Sigmoid colon (tissue), 7 donors: Measurements from ENCODE around the gene CTSO. TPM values are rescaled to one million over a fixed set of nuclear protein-coding genes. Genes with fewer than 3 reads are reported as not detected.

Experiments used
- DNase-seq: peaks from one replicate; pipeline ENCODE4 v3.0.0-alpha.2; 2019
- H3K27ac ChIP-seq, 4 donors: fragments of 200-600 bp; sonication (generic); one replicate each; pipeline ENCODE4 v1.5.1; 2016 to 2019; ENCODE audit warnings: mild to moderate bottlenecking in 1 of 4
- H3K27me3 ChIP-seq, 3 donors: fragments of 200-600 bp; sonication (generic); one replicate each; pipeline ENCODE4 v1.5.1; 2019; ENCODE audit warnings: mild to moderate bottlenecking in 1 of 3
- H3K36me3 ChIP-seq, 4 donors: fragments of 200-600 bp; sonication (generic); one replicate each; pipeline ENCODE4 v1.5.1; 2016 to 2019
- H3K4me1 ChIP-seq, 4 donors: fragments of 200-600 bp; sonication (generic); one replicate each; pipeline ENCODE4 v1.5.1; 2017 to 2019
- H3K4me3 ChIP-seq, 4 donors: fragments of 200-600 bp; sonication (generic); one replicate each; pipeline ENCODE4 v1.5.1; 2017 to 2019; ENCODE audit warnings: mild to moderate bottlenecking in 2 of 4, moderate library complexity in 1 of 4
- H3K9me3 ChIP-seq, 4 donors: fragments of 200-600 bp in 3 of 4; sonication (generic) in 3 of 4; one replicate each; pipeline versions ENCODE4 v1.5.1 to v1.6.1; 2013 to 2019
- CTCF ChIP-seq, 4 experiments: fragments of 450-650 bp in 3 of 4; fragments of 200-600 bp in 1 of 4; IDR thresholded peaks; one replicate each; pipeline ENCODE4 v1.5.1; 2016 to 2019; ENCODE audit warnings: antibody characterized with exemption in 4 of 4, mild to moderate bottlenecking in 3 of 4, moderate library complexity in 2 of 4
- EP300 ChIP-seq, 4 donors: sonication (generic); formaldehyde crosslinking; IDR thresholded peaks; one replicate each; pipeline ENCODE4 v1.6.1; 2017; ENCODE audit warnings: antibody characterized with exemption in 4 of 4
- POLR2A ChIP-seq, 2 donors: fragments of 450-650 bp; IDR thresholded peaks; one replicate each; pipeline ENCODE4 v1.6.1; 2016; ENCODE audit warnings: antibody characterized with exemption in 2 of 2, mild to moderate bottlenecking in 2 of 2, moderate library complexity in 2 of 2
- POLR2AphosphoS5 ChIP-seq, 4 donors: sonication (generic); formaldehyde crosslinking; IDR thresholded peaks; one replicate each; pipeline ENCODE4 v1.6.1; 2017; ENCODE audit warnings: antibody characterized with exemption in 4 of 4
- WGBS, 2 donors: extraction: QIAGEN DNeasy Blood & Tissue Kit; methylation state at CpG; one replicate each; pipeline ENCODE4 v1.1.7; 2013; 5-methylcytosine and 5-hydroxymethylcytosine counted together
- intact Hi-C: fragments of 100-400 bp; cut with DNase I; formaldehyde crosslinking; loops from one replicate; pipeline ENCODE4 v1.15.1; 2023
- polyA plus RNA-seq, 3 donors: library from polyadenylated mRNA; stranded (reverse); fragments of 200-250 nt; gene quantifications; one replicate each; pipeline ENCODE4 v1.2.3, GENCODE V29; 2013
- total RNA-seq, 4 donors: library from RNA; depleted of rRNA; stranded (reverse); fragments of >200 nt; gene quantifications; one replicate each; pipeline ENCODE4 v1.1.0, GENCODE V29; 2016
- donor health status: healthy with polysubstance abuse.
- donor health status: Bipolar disorder and iron deficiency.
- donor health status: healthy.

CTSO gene
- total and polyA plus RNA-seq, 7 donors: 2.1 to 41.4 (median 26.0) TPM

GRCh38 chr4:155974476-155974749, 20.7 kb upstream of the CTSO start:
- no peak overlapping the region for H3K4me3 ChIP-seq
- no peak for DNase-seq
- H3K27ac ChIP-seq: no peak overlapping the region
- no peaks in the 10 kb centered on the region for H3K27me3 ChIP-seq
- no peaks in the 10 kb centered on the region for H3K36me3 ChIP-seq
- TF ChIP-seq POLR2AphosphoS5 (IDR thresholded peaks at IDR 0.05) (no peak), EP300 (IDR thresholded peaks at IDR 0.05) (no peak), POLR2A (IDR thresholded peaks at IDR 0.05) (no peak), CTCF (IDR thresholded peaks at IDR 0.05) (no peak)
- WGBS, 2 donors: 44 to 62% methylated on average over 1 of the region's 1 CpG
- H3K9me3 ChIP-seq: peaks cover 0 to 5% (median 0%) of the 10 kb centered on the region in 4 donors
- intact Hi-C loops: no loop called here
- H3K4me1 ChIP-seq: peaks cover 0 to 10% (median 7%) of the 10 kb centered on the region in 4 donors

DNA sequence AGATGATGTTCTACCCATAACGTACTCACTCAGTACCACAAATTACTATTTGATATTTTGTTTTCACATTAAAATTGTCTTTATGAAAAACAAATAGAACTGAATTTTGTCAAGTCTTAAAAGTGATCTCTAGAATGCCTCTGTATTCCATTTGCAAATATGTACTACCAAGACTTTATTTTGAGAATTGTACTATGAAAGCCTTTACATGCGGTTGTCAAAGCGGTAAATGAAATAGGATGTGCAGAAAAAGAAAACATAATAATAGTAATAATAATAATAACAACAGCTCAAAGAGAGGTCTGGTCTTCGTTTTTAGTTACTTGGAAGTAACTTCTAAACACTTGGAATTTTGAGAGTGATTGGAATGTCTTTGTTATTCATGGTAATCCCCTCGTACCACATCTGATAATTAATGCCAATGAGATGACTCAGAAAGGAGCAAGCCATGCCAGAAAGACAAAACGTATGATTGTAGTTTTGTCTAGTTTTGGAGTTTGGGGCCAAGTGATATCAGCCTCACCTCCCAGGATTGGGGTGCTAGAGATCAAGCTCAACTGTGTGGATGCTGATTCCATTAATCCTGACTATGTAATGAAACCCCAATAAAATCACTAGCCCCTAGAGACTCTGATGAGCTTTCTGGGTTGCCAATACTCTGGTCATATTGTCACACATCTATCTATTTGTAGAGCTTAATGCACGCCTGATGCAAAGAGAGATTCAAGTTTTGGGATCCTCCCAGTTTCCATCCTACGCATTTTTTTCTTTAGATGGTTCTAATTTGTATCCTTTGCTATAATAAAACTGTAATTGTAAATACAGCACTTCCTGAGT, 20.2 kb upstream of the CTSO start:
- Histone ChIP-seq H3K36me3 (no peaks in the 10 kb centered on the region), H3K9me3 (peaks cover 0 to 2% (median 0%) of the 10 kb centered on the region in 4 donors), H3K4me3 (no peak overlapping the region), H3K4me1 (peaks cover 0 to 10% (median 7%) of the 10 kb centered on the region in 4 donors), H3K27me3 (no peaks in the 10 kb centered on the region), H3K27ac (no peak overlapping the region)
- no peak for DNase-seq
- 53 to 68% methylated on average over 8 of the region's 8 CpGs for WGBS, 2 donors
- no peak for TF ChIP-seq POLR2AphosphoS5 (IDR thresholded peaks at IDR 0.05)
- no peak for TF ChIP-seq EP300 (IDR thresholded peaks at IDR 0.05)
- TF ChIP-seq CTCF (IDR thresholded peaks at IDR 0.05): no peak
- TF ChIP-seq POLR2A (IDR thresholded peaks at IDR 0.05): no peak
- intact Hi-C loops: no loop called here

GRCh38 chr4:155972098-155972497, 18.4 kb upstream of the CTSO start:
- 35 to 53% methylated on average over 4 of the region's 4 CpGs for WGBS, 2 donors
- Histone ChIP-seq H3K36me3 (no peaks in the 10 kb centered on the region), H3K27me3 (no peaks in the 10 kb centered on the region), H3K9me3 (no peaks in the 10 kb centered on the region), H3K27ac (no peak overlapping the region), H3K4me3 (no peak overlapping the region), H3K4me1 (peaks cover 0 to 19% (median 11%) of the 10 kb centered on the region in 4 donors)
- intact Hi-C loops: no loop called here
- no peak for DNase-seq
- TF ChIP-seq EP300 (IDR thresholded peaks at IDR 0.05) (no peak), CTCF (IDR thresholded peaks at IDR 0.05) (no peak), POLR2AphosphoS5 (IDR thresholded peaks at IDR 0.05) (no peak), POLR2A (IDR thresholded peaks at IDR 0.05) (no peak)

DNA sequence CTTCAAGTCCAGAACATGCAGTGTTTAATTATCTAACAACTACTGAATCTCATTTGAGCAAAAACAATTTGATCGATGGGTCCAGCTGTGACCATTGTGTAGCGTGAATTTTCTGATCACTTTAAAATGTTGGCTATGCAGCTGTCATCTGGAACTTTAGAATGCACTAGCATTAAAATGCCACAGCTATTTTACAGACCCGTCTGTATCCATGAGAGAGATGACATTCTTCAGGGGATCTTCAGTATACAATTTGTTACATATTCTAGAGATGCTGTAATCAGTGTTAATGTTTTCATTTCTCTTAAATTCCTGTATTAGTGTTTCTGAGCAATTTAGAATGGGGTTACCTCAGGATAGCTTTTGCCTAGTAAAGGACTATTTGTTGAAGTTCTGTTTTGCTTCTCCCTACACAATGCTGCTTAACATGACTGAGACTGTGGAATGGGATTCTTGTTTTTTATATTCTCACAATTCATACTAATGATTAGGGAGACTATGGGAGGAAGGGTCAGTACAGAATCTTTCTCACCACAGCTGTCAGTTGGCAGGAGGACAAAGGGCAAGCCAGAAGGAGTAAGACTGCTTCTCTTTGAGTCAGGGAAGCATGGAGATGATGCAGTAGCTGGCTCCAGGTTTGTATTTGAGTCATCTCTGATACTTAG, 13.2 kb upstream of the CTSO start:
- no peak for DNase-seq
- Histone ChIP-seq H3K4me3 (no peak overlapping the region), H3K27ac (peak overlapping the region in 2 of 4 donors; percentile 24 to 43), H3K36me3 (no peaks in the 10 kb centered on the region), H3K9me3 (no peaks in the 10 kb centered on the region), H3K27me3 (no peaks in the 10 kb centered on the region), H3K4me1 (peaks cover 0 to 20% (median 11%) of the 10 kb centered on the region in 4 donors)
- WGBS, 2 donors: 69 to 78% methylated on average over 3 of the region's 3 CpGs
- TF ChIP-seq POLR2AphosphoS5 (IDR thresholded peaks at IDR 0.05) (no peak), EP300 (IDR thresholded peaks at IDR 0.05) (no peak), CTCF (IDR thresholded peaks at IDR 0.05) (no peak), POLR2A (IDR thresholded peaks at IDR 0.05) (no peak)
- intact Hi-C loops: loop anchor here (10.0 kb wide), 1 partner anchor 328 kb away; no protein-coding TSS in a partner anchor
